SU-DHL-6 (cell line): Measurements from ENCODE around the gene AKIRIN2.

Experiments used
- EZH2phosphoT487 ChIP-seq: fragments of 200-600 bp; sonication (generic), shearing (Covaris generic); conservative IDR thresholded peaks from 2 replicates; pipeline ENCODE4 v1.6.1; 2018; ENCODE audit warnings: mild to moderate bottlenecking, antibody characterized with exemption, low read length, moderate library complexity, mixed read lengths
- TF ChIP-seq, protein P1 (sequence below): fragments of 200-600 bp; sonication (generic); IDR thresholded peaks from one replicate; pipeline ENCODE4 v1.5.1; 2017; ENCODE audit warnings: antibody characterized with exemption, mild to moderate bottlenecking, low read length, moderate library complexity; ENCODE audit not compliant: insufficient read depth, poor library complexity, severe bottlenecking

DNA sequence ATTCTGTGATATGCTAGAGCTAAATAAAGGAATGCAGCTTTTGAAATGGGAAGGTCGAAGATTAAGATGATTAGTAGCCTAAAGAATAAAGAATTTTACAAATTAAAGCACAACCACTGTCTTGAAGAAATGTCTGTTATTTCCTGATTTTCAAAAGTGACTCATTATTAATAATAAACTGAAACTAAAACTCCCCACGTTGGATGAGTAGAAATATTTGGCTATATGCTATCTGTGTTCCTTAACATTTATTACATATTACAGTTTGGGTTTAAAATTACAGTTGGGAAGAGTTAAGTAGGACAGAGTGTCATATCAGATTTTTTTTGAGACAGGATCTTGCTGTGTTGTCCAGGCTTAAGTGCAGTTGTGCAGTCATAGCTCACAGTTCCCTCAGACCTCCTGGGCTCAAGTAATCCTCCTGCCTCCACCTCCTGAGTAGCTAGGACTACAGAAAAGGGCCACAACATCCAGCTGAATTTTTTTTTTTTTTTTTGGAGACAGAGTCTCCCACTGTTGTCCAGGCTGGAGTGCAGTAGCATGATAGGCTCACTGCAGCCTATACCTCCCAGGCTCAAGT lies 47.1 kb downstream of the AKIRIN2 start:
- TF ChIP-seq, protein P1, sequence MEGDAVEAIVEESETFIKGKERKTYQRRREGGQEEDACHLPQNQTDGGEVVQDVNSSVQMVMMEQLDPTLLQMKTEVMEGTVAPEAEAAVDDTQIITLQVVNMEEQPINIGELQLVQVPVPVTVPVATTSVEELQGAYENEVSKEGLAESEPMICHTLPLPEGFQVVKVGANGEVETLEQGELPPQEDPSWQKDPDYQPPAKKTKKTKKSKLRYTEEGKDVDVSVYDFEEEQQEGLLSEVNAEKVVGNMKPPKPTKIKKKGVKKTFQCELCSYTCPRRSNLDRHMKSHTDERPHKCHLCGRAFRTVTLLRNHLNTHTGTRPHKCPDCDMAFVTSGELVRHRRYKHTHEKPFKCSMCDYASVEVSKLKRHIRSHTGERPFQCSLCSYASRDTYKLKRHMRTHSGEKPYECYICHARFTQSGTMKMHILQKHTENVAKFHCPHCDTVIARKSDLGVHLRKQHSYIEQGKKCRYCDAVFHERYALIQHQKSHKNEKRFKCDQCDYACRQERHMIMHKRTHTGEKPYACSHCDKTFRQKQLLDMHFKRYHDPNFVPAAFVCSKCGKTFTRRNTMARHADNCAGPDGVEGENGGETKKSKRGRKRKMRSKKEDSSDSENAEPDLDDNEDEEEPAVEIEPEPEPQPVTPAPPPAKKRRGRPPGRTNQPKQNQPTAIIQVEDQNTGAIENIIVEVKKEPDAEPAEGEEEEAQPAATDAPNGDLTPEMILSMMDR, result no peak
- TF ChIP-seq EZH2phosphoT487, result no peak
